Amygdala (tissue), 56 donors: ENCODE data around the gene CASTOR1.
A peak's percentile ranks its signal among the peaks of the same experiment; 100 is the strongest.

Experiments used
- DNase-seq, 56 donors: peaks; one replicate each; lab custom pipeline; 2025; lab: John Stamatoyannopoulos, UW

The CASTOR1 gene

GRCh38 chr22:30320021-30320556 lies 30.8 kb upstream of the CASTOR1 start:
- no peak for DNase-seq

- no peak for DNase-seq
Observed at GRCh38 chr22:30318799-30319419, 29.6 kb upstream of the CASTOR1 start.

GRCh38 chr22:30317778-30318177 lies 28.5 kb upstream of the CASTOR1 start:
- no peak for DNase-seq

GRCh38 chr22:30315962-30316576 lies 26.8 kb upstream of the CASTOR1 start:
- DNase-seq: no peak

- DNase-seq: no peak
Observed at GRCh38 chr22:30314915-30315314, 25.6 kb upstream of the CASTOR1 start.

GRCh38 chr22:30313527-30314363 lies 24.4 kb upstream of the CASTOR1 start:
- no peak for DNase-seq

GRCh38 chr22:30312053-30312452 lies 22.7 kb upstream of the CASTOR1 start:
- DNase-seq: no peak

GRCh38 chr22:30310881-30311771 lies 21.8 kb upstream of the CASTOR1 start:
- peak in 24 of 56 donors; percentile 9 to 68 (median 38) for DNase-seq

- peak in 1 of 56 donors; percentile 10 for DNase-seq
Observed at GRCh38 chr22:30309951-30310741, 20.8 kb upstream of the CASTOR1 start.

GRCh38 chr22:30308518-30309230 lies 19.4 kb upstream of the CASTOR1 start:
- DNase-seq: no peak

- no peak for DNase-seq
Observed at GRCh38 chr22:30308093-30308492, 18.8 kb upstream of the CASTOR1 start.

- DNase-seq: no peak
Observed at GRCh38 chr22:30307041-30307574, 17.8 kb upstream of the CASTOR1 start.

- no peak for DNase-seq
Observed at GRCh38 chr22:30306627-30307011, 17.3 kb upstream of the CASTOR1 start.

GRCh38 chr22:30305906-30306626 lies 16.8 kb upstream of the CASTOR1 start:
- DNase-seq: no peak

- DNase-seq: peak in 7 of 56 donors; percentile 13 to 60 (median 16)
Observed at GRCh38 chr22:30305519-30305905, 16.2 kb upstream of the CASTOR1 start.

GRCh38 chr22:30304495-30305244 lies 15.4 kb upstream of the CASTOR1 start:
- DNase-seq: peak in 6 of 56 donors; percentile 23 to 40 (median 32)

GRCh38 chr22:30302810-30303138 lies 13.5 kb upstream of the CASTOR1 start:
- no peak for DNase-seq
